HG03342 (cell line): ENCODE results near the gene DSE.

ENCODE experiments used
- ATAC-seq: cut with Tn5 transposase; IDR thresholded peaks from one replicate; pipeline ENCODE4 v1.9.1; 2021; ENCODE audit warnings: mild to moderate bottlenecking, moderate library complexity; ENCODE audit not compliant: unreplicated experiment

DSE gene

GRCh38 chr6:116386581-116387299 is 16.0 kb downstream of the DSE start:
- no peak for ATAC-seq

GRCh38 chr6:116387374-116387773 is 16.6 kb downstream of the DSE start:
- ATAC-seq = peak; percentile 60

- no peak for ATAC-seq
Observed at GRCh38 chr6:116388924-116389323, 18.2 kb downstream of the DSE start.

GRCh38 chr6:116389357-116389756 is 18.6 kb downstream of the DSE start:
- no peak for ATAC-seq

GRCh38 chr6:116390581-116390980 is 19.8 kb downstream of the DSE start:
- ATAC-seq = peak; percentile 42

GRCh38 chr6:116392132-116393013 is 21.6 kb downstream of the DSE start:
- no peak for ATAC-seq

- ATAC-seq = peak; percentile 35
Observed at GRCh38 chr6:116393430-116393829, 22.7 kb downstream of the DSE start.

- ATAC-seq = no peak
Observed at GRCh38 chr6:116395647-116396046, 24.9 kb downstream of the DSE start.

- ATAC-seq = no peak
Observed at GRCh38 chr6:116396441-116396840, 25.7 kb downstream of the DSE start.

- ATAC-seq = no peak
Observed at GRCh38 chr6:116397914-116398313, 27.2 kb downstream of the DSE start.

GRCh38 chr6:116398316-116399010 is 27.7 kb downstream of the DSE start:
- ATAC-seq = no peak

- no peak for ATAC-seq
Observed at GRCh38 chr6:116399287-116399686, 28.5 kb downstream of the DSE start.

GRCh38 chr6:116400328-116400727 is 29.6 kb downstream of the DSE start:
- ATAC-seq = no peak

- ATAC-seq = no peak
Observed at GRCh38 chr6:116402108-116402937, 31.6 kb downstream of the DSE start.

- ATAC-seq = no peak
Observed at GRCh38 chr6:116403205-116403604, 32.5 kb downstream of the DSE start.

GRCh38 chr6:116404696-116405095 is 33.9 kb downstream of the DSE start:
- ATAC-seq = no peak

GRCh38 chr6:116405138-116405537 is 34.4 kb downstream of the DSE start:
- peak; percentile 70 for ATAC-seq

- no peak for ATAC-seq
Observed at GRCh38 chr6:116405652-116406356, 35.1 kb downstream of the DSE start.

- no peak for ATAC-seq
Observed at GRCh38 chr6:116406678-116407345, 36.1 kb downstream of the DSE start.
